22Rv1 (cell line): Measurements from ENCODE around the gene LMAN2.
"Not testable (repeated sequence)": the region's sequence is repeated elsewhere in the genome, so short reads cannot be mapped to it uniquely, and the experiment has no call there.

Experiments
- CTCF ChIP-seq: fragments of 450-650 bp; IDR thresholded peaks from 2 replicates; pipeline ENCODE4 v1.5.1; 2017; ENCODE audit warnings: mild to moderate bottlenecking
- ZFX ChIP-seq: fragments of 450-650 bp; IDR thresholded peaks from 2 replicates; pipeline ENCODE4 v1.6.1; 2017; ENCODE audit warnings: antibody characterized with exemption, borderline replicate concordance

DNA sequence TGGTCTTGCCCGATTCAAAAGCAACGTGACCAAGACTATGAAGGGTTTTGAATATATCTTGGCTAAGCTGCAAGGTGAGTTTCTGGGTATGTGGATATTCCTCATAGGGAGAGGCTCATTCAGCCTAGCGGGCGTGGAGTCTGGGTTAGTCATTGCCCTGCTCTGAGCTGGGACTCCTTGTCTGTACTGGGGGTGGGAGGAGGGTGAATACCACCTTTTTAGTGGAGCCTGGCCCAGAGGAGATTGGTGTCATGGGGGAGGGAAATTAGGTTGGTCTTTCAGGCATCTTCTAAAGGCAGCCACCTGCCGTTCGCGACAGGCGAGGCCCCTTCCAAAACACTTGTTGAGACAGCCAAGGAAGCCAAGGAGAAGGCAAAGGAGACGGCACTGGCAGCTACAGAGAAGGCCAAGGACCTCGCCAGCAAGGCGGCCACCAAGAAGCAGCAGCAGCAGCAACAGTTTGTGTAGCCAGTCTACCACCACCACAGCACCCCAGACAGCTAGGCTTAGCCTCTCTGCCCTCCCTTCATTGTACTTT, 45.3 kb downstream of the LMAN2 start:
- TF ChIP-seq CTCF, ZFX: not testable (repeated sequence)
